Activated CD4-positive, alpha-beta T cell treated with anti-CD3 and anti-CD28 coated beads, Interleukin-2, amount 50 U/mL, for 16 hours (primary cell): Measurements from ENCODE around the gene KLHDC9.
"Not testable (repeated sequence)": the region's sequence is repeated elsewhere in the genome, so short reads cannot be mapped to it uniquely, and the experiment has no call there.

ENCODE experiments used
- DNase-seq: peaks from one replicate; pipeline ENCODE4 v3.0.0-alpha.2; 2020

Gene KLHDC9, protein sequence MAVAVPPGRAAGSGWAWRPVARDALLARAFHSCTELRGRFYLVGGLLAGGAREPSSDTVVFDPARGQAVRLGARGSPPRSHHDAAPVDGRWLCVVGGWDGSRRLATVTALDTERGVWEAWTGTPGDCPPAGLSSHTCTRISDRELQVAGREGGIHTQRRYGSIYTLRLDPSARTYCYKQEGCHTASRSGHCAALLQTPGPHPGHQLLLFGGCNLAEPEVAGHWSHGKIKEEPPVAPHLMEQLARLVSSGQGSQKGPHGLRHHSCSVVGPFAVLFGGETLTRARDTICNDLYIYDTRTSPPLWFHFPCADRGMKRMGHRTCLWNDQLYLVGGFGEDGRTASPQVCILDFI

DNA sequence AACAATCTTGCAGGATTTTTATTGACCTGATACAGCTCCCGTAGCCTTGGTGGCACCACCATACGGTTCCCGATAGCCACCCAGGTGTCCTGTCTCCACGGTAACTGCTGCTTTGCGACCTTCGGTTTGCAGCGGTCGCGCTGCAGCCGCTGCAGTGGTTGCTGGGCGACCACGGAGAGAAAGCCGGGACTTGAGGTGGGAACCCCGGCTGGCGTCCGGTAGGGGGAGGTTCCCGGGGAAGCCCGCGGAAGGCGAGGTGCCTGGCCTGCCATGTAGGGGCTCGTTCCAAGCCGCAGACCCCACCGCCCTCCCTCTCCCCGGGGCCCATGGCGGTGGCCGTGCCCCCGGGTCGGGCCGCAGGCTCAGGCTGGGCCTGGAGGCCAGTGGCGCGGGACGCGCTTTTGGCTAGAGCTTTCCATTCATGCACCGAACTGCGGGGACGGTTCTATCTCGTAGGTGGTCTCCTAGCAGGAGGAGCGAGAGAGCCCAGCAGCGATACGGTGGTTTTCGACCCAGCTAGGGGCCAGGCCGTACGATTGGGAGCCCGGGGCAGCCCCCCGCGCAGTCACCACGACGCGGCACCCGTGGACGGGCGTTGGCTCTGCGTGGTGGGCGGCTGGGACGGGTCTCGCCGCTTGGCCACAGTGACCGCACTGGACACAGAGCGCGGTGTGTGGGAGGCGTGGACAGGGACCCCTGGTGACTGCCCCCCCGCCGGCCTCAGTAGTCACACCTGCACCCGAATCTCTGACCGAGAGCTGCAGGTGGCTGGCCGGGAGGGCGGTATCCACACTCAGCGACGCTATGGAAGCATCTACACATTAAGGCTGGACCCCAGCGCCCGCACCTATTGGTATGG, at the start of gene KLHDC9:
TSS of gene KLHDC9 (plus strand) at position 152 of the 859 bp plus-strand sequence. CDS start at position 327, 175 bp downstream.
- DNase-seq, result peak; percentile 88

DNA sequence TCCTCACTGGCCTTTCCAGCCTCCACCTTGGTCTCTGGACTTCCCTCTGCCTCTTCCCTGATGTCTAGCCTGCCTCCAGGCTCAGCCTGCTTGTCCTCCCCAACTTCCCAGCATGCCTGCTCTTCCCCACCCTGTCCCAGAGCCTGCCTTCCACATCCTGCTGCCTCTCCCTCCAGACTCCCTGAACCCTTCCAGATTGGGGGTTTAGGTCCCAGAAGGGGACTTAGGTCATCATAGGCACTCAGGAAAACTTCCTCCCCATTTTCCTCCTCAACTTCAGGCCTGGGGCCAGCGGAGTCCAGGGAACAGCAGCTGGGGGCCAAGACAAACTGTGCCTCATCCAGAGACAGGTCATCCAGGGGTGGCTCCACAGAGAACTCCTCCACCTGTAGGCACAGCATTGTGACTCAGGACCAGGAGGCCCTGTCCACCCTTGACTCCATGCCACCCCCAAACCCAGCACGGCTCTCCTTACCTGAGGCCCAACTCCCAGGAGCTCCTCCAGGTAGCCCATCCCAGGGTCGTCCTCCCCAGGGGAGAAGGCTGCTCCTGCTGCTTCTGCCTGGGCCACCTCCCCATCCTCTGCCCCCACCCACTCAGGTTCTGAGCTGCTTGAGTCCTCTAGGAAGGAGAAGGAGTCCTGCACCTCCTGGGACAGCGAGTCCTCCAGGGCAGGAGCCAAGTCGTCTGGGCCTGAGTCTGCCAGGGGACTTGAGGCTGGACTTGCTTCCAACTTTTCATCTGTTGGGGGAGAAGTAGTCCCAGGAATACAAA, 49.0 kb upstream of the KLHDC9 start:
- DNase-seq, result no peak

DNA sequence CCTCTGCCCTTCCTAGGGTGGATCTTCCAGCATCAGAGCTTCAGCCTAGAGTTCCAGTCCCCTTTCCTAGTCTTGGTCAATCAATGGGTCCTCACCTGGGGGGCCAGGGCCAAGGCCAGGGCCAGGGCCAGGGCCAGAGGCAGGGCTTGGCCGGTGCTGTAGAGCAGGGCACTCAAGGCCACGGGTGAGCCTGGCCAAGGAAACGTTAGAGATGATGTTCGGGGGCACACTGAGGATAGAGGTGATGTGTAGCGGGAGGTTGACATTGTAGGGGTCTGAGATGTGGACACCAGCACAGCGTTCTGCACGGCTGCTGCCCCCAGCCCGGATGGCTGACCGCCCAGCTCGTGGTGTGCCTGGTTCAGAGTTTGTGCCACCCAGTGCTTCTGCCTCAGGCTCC, 46.9 kb upstream of the KLHDC9 start:
- DNase-seq, result no peak

DNA sequence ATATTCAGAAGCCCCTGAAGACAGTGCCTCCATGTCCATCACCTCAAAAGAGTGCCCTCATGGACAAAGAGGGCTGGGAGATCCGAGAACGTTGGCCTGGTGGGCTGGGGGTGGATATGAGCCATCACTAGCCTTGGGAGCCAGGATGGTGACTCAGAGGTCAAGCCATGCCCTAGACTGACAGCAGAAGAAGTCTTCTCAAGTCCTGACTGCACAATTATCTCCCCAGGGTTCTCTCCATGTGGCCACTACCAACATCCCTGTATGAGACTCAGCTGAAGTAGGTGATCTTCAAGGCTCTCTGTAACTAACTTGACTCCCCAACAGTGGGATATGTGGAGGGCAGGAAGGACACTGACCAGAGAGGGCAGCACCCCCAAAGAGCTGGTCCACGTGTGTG, 45.3 kb upstream of the KLHDC9 start:
- DNase-seq, result no peak

DNA sequence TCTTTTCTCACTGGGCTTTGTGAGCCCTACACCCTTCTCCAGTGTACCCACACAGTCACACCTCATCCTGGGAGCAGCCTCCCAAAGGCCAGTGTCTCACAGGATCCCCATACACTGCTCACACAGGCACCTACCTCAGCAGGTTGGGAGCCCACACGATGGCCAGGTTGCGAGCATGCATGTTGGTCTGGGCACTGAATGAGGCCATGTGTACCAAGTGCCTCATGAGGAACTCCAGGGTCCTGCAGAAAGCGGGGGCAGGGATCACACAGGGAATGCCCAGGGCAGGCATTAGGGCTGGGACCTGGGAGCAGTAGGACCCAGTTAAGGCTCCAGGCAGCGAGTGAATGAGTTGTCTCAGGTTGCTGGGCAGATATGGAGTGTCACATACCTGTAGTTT, 43.9 kb upstream of the KLHDC9 start:
- DNase-seq, result no peak

DNA sequence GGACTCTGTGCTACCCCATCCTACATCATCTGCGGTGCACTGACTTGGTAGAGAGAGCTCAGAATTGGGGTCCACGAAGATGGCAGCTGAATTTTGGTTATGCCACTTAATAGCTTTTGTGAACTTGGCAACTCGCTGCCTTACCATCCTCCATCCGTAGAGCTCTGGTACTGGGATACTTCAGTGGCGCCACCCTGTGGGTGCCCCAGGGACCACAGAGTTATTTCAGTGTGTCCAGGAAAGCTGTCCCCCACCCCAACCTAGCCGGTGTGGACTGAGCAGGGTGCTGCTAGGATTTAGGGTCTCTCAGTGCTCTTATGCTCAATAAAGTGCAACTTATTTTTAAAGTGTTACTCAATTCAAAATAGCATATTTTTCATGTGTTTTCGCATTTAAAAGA, 43.4 kb upstream of the KLHDC9 start:
- no peak for DNase-seq

DNA sequence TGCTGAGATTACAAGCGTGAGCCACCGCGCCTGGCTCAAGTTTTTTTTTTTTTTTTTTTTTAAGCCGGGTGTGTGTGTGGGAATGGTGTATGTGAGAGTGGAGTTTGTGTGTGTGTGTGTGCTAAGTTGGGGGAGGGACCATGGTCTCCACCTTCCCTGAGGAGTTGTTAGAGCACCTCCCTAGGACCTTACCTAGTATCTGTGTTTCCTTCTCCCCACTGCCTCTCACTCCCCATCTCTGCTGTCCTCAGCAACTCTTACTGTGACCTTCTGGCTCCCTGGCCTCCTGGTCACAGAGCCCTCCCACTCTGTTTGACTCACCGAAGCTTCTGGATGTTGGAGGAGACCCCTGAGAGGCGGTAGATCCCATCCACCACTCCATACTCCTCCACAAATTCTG, 38.9 kb upstream of the KLHDC9 start:
- DNase-seq, result no peak

DNA sequence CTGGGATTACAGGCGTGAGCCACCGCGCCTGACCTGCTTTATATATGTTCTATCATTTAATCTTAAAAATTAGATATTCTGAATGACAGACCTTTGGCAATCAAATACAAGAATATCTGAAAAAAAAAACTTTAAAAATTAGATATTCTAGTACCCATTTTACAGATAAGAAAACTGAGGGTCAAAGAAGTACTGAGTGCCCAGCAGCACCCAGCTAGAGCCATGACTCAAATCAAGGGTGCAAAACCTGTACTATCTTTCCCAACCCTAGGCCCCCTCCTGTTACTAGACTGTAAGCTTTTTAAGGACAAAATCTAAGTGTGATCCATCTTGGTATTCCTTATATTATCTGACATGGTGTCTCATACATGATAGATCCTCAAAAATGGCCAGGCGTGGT, 36.7 kb upstream of the KLHDC9 start:
- DNase-seq, result no peak

DNA sequence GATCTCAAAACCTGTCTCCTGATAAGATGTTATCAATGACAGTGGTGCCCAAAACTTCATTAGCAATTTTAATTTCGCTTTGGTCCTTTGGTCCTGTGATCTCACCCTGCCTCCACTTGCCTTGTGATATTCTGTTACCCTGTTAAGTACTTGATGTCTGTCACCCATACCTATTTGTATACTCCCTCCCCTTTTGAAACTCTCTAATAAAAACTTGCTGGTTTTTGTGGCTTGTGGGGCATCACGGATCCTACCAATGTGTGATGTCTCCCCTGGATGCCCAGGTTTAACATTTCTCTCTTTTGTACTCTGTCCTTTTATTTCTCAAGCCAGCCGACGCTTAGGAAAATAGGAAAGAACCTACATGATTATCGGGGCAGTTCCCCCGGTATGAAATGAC, 34.2 kb upstream of the KLHDC9 start:
- not testable (repeated sequence) for DNase-seq

DNA sequence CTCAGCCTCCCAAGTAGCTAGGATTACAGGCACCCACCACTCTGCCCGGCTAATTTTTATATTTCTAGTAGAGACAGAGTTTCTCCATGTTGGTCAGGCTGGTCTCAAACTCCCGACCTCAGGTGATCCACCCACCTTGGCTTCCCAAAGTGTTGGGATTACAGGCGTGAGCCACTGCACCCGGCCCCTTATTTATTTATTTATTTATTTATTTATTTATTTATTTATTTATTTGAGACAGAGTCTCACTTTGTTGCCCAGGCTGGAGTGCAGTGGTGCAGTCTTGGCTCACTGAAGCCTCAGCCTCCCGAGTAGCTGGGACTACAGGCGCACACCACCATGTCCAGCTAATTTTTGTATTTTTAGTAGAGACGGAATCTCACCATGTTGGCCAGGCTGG, 32.5 kb upstream of the KLHDC9 start:
- DNase-seq, result not testable (repeated sequence)

DNA sequence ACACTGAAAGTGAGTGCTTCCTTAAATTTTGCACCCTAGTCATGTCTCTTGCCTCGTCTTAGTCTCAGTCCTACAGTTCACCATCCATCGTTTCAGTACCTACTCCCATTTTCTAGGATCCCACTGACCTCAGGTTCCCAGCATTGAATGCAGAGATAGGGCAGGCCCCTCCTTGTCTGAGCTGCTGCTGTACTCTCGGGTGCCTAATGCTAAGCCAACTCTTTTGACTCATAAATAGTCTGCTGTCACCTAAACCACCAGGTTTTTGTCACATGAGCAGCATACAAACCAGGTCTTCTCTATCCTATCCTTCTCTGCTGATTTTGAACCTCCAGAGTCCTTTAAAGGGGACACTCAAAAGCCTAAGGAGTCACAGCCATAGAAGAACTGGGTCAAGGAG, 31.5 kb upstream of the KLHDC9 start:
- DNase-seq, result peak; percentile 49

DNA sequence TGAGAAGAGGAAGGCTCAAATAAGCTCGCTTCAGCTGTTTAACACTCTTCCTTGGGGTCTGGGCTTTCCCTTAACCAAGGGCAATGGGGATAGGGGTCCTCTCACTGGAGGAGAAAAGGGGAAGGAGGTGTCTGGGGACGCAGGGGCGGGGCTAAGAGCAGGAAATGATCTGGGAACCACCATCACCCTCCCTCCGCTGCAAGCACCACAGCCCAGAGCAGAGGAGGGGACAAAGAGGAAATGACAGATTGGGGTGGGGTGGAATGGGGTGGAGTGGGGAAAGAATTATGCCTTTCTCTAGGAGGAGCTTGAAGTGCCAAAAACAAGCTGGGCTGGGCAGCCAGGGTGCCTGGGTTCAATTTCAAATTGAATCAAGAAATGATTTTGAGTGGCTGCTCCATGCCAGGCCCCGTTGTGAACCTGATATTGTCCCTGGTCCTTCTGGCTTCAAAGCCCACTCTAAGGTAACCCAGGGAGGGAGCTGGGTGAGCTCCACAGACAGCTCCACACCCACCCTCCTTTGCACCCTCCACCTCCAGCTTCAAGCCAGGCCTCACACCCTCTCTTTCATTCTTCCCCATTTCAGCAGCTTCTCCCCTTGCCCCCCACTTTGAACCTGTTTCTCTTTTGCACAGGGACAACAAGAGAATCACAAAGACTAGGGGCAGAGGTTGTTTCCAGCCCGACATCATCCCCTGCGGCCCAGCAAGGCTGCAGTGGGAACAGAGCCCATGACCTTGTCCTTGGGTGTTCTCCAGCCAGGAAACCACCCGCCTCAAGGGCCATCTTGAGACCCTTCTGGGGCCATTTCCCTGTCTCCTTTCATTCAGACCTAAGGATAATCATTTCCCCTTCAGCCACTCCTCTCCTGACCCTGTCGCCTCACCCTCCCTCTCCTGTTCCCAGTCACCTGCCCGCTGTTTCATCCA, 29.6 kb upstream of the KLHDC9 start:
- DNase-seq, result peak; percentile 90

DNA sequence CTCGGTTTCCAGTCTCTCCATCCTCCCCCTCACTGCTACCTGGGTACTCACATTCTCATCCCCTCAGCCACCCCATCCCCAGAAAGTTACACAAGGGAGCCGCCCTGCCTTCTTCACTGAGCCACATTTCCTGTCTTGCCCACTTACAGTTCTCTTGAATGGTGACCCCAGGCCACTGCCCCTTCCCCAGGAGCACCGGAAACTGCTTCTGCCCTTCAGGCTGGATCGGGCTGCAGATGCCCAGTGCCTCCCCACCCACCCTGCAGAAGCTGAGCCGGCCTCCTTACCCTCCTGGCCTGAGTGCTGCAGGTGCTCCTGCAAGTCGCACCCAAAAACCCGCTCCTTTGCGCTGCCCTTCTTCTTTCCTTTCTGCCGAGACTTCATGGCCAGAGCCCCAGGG, 28.9 kb upstream of the KLHDC9 start:
- peak; percentile 24 for DNase-seq

DNA sequence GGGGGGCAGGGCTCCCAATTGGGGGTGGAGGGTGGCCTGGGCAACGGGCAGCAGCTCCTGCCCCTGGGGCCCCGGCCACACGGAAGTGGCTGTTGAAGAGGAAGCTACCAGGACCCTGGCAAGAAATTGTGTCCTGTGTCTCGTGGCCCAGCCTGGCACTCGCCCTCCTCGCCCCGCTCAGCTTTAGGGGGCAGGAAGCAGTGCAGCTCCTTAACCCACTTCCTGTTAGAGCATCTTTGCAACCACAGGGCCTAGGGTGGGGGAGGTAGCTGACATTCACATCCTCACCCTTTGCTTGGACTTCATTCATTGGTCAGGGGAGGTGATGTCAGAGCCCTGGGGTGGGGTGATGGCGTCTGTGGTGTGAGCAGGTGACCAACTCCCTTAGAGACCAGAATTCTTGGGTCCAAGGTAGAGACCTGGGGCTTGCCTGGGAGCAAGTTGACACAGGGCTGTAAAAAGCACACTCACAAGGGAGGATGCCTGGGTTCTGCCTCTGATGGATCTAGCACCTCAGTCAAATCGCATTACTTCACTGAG, 28.4 kb upstream of the KLHDC9 start, which contains the start of gene ARHGAP30:
TSS of gene ARHGAP30 (minus strand) at position 161 of the 540 bp plus-strand sequence. CDS start 267 bp downstream, outside the sequence.
- DNase-seq, result peak; percentile 97

DNA sequence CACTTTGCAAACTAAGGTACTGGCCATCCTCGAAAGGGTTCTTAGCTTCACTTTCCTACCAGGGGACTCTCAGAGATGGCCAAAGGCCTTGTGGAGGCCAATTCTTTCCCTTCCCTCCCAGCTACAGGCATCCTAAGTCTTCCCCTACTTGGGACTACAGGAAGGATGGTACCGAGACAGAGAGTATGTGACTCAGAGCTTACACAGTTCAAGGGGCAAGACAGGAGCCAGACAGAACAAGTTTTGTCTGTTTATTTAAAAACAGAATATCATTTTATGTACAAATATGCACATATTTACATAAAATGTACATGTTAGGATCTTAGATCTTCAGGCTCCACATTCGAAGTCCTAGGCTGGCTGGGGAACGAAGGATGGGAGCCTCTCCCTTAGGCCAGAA, 27.4 kb upstream of the KLHDC9 start:
- DNase-seq, result no peak

DNA sequence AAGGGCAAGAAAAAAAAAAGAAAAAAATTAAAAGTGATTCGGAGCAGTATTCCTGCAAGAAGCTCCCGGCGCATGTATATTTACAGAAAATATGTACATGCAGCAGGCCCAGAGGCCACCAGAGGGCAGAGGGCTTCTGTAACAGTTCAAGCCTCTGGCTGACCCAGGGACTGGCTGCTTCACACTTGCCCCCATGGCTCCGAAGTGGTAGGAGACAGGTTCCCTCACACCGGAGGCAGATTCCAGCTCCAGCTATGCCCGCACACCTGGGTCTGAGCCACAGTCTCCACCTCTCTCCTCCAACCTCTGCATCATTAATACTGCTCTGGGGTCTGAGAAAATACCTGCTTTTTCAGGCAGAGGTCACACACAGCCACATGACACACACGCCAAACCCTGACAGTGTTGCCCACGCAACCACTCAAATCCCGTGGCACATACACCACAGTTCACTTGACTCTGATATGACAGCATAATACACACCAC, 26.2 kb upstream of the KLHDC9 start:
- DNase-seq, result peak; percentile 45

DNA sequence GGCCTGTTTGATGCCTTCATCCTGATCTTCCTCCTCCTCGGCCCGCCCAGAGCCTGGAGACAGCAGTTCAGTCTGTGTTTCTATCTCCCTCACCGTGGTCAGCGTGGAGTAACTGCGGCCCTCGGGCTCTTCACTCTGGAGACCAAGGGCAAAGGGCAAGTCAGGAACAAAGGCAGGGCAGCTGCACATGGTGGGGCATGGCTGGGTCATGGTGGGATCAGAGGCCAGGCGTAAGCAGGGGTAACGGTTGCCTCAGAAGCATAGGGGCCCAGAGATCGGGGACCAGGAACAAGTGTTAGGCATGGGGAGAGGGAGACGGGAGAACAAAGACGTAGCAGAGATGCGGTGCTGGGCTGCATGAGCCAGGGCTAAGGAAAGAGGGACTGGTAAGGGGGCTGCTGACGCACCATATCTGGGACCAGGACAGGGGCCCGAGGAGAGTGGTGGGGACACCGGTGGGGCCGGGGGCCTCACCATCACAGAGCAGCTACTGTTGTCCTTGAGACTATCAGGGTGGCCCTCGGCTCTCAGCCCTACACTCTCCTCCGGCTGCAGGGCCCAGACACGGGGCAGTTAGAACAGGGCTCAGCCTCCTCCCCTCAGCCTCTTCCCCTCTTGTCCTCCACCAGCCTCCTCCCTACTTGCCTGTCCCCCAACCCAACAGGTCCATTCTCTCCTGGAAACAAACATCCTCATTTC, 25.3 kb upstream of the KLHDC9 start:
- no peak for DNase-seq

DNA sequence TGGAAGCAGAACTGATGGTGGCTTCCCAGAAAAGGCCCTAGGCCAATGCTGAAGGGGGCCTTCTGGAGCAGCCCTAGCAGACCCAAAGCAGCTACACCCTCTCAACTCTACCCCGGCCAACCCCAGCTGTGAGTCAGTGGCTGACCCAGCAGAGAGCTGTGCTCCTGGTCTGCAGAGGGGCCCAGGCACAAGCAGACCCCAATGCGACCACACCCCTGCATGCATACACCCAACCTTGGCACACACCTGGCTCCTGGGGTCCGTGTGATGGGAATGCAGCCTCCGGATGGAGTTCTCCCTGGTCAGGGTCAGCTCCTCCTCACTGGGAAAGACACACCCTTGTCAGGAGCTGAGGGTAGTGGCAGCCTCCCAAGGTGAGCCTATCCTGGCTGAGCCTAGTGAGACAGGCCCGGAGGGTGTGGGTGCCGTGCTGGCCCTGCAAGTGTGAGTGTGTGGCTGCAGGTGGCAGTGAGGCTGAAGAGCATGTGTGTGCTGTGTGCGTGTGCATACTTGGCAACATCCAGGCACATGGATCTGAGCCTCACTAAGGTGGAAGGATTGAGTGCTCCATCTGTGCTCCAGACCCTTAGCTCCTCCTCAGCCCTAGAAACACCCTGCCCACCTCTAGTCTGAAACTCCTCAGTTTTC, 24.6 kb upstream of the KLHDC9 start:
- DNase-seq, result no peak

DNA sequence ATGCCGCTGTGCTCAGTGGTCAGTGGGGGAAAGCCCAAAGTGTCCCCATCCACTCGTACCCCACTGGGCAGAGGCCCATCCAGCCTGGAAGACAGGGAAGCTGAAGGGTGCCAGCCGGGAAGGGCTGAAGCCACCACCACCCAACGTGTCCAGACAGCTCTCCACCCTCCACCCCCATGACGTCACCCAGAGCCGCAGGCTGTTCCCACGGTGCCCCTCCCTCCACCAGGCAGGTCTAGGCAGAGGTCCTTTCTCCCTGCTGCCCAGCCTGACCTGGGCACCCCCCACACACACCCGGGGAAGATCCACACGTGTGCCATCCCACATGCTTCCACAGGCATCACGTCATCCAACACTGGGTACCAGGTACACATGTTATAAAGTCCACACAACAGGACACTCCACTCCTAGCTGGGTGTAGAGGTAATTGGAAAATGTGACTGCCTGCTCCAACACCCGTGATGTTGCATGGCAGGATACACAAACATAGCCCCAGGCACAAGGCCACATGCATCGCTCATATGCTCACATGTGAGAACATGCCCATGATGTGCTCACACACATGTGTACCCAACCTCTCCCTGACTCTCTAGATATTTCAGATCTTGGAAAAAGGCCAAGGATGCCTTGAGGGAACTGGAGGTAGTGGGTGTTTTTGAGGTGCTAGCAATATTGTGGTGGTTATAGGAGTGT, 23.3 kb upstream of the KLHDC9 start:
- no peak for DNase-seq

DNA sequence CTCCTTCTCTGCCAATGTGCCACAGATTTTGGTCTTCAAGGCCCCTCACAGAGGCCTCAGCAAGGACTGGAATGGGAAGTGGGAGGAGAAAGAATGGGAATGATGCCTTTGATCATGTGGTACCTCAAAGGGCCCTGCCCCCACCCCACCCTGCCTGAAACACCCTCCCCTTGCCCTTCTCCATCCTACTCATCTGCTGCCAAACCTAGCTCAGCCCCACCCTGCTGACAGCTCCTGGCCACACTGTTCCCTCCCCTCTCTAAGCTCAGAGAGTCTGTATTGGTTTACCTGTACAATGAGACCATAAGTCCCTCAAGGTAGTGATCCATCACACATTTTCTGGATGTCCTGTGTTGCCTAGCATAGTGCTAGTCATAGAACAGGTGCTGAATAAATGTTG, 21.8 kb upstream of the KLHDC9 start:
- no peak for DNase-seq
